HepG2 (cell line): ENCODE results near the gene PTPMT1.

ENCODE experiments used
- DNMT1 ChIP-seq: sonication (generic); formaldehyde crosslinking; IDR thresholded peaks from 2 replicates; pipeline ENCODE4 v1.5.1; 2020; ENCODE audit warnings: mild to moderate bottlenecking, missing genetic modification reagents
- FOXK2 ChIP-seq: fragments of 450-650 bp; IDR thresholded peaks from 2 replicates; pipeline ENCODE4 v1.6.1; 2016
- NFYB ChIP-seq: sonication (generic); formaldehyde crosslinking; IDR thresholded peaks from 2 replicates; pipeline ENCODE4 v1.4.0; 2020; ENCODE audit warnings: missing genetic modification reagents
- STAT5B ChIP-seq: sonication (generic); formaldehyde crosslinking; IDR thresholded peaks from 2 replicates; pipeline ENCODE4 v1.4.0; 2020; ENCODE audit warnings: missing genetic modification reagents
- ZNF589 ChIP-seq: sonication (generic); formaldehyde crosslinking; conservative IDR thresholded peaks from 2 replicates; pipeline ENCODE4 v1.8.0; 2022; ENCODE audit warnings: mild to moderate bottlenecking, moderate library complexity, missing genetic modification reagents
- TF ChIP-seq, protein P1 (sequence below): sonication (generic); formaldehyde crosslinking; IDR thresholded peaks from 2 replicates; pipeline ENCODE4 v1.8.0; 2022; ENCODE audit warnings: mild to moderate bottlenecking, missing genetic modification reagents
- TF ChIP-seq, protein P2 (sequence below): sonication (generic); formaldehyde crosslinking; IDR thresholded peaks from 2 replicates; pipeline ENCODE4 v1.5.0; 2020; ENCODE audit warnings: missing genetic modification reagents
- TF ChIP-seq, protein P3 (sequence below): sonication (generic); formaldehyde crosslinking; IDR thresholded peaks from 2 replicates; pipeline ENCODE4 v1.5.0; 2020; ENCODE audit warnings: mild to moderate bottlenecking, missing genetic modification reagents, moderate library complexity

DNA sequence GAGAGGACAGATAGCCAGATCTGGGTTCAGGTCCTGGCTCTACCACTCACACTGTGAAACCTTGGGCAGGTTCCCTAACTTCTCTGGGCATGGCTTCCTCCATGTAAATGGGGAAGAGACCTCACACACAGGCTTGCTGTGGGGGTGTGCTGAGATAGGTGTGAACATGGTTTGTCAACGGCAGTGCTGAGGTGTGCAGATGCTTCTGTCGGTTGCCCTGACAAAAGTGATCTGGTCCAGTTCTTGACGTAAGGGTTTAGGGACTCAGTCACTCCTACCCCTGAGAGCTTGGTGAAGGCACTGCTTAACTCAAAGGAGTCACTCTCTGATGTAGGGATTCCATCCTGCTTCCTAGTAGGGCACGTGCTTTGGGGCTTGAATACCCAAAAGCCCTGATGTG lies 26.9 kb downstream of the PTPMT1 start:
- TF ChIP-seq, protein P1, sequence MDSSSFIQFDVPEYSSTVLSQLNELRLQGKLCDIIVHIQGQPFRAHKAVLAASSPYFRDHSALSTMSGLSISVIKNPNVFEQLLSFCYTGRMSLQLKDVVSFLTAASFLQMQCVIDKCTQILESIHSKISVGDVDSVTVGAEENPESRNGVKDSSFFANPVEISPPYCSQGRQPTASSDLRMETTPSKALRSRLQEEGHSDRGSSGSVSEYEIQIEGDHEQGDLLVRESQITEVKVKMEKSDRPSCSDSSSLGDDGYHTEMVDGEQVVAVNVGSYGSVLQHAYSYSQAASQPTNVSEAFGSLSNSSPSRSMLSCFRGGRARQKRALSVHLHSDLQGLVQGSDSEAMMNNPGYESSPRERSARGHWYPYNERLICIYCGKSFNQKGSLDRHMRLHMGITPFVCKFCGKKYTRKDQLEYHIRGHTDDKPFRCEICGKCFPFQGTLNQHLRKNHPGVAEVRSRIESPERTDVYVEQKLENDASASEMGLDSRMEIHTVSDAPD (CRISPR knock-in tag): no peak
- no peak for TF ChIP-seq ZNF589 (CRISPR knock-in tag)
- TF ChIP-seq NFYB (CRISPR knock-in tag): no peak
- TF ChIP-seq STAT5B (CRISPR knock-in tag): no peak
- TF ChIP-seq, protein P2, sequence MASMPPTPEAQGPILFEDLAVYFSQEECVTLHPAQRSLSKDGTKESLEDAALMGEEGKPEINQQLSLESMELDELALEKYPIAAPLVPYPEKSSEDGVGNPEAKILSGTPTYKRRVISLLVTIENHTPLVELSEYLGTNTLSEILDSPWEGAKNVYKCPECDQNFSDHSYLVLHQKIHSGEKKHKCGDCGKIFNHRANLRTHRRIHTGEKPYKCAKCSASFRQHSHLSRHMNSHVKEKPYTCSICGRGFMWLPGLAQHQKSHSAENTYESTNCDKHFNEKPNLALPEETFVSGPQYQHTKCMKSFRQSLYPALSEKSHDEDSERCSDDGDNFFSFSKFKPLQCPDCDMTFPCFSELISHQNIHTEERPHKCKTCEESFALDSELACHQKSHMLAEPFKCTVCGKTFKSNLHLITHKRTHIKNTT: no peak
- TF ChIP-seq DNMT1: no peak
- TF ChIP-seq FOXK2: no peak
- TF ChIP-seq, protein P3, sequence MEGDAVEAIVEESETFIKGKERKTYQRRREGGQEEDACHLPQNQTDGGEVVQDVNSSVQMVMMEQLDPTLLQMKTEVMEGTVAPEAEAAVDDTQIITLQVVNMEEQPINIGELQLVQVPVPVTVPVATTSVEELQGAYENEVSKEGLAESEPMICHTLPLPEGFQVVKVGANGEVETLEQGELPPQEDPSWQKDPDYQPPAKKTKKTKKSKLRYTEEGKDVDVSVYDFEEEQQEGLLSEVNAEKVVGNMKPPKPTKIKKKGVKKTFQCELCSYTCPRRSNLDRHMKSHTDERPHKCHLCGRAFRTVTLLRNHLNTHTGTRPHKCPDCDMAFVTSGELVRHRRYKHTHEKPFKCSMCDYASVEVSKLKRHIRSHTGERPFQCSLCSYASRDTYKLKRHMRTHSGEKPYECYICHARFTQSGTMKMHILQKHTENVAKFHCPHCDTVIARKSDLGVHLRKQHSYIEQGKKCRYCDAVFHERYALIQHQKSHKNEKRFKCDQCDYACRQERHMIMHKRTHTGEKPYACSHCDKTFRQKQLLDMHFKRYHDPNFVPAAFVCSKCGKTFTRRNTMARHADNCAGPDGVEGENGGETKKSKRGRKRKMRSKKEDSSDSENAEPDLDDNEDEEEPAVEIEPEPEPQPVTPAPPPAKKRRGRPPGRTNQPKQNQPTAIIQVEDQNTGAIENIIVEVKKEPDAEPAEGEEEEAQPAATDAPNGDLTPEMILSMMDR (CRISPR knock-in tag): no peak
